Activated naive CD4-positive, alpha-beta T cell treated with anti-CD3 and anti-CD28 coated beads for 36 hours (primary cell): ENCODE data around the gene CYP26A1. TPM values are rescaled to one million over a fixed set of nuclear protein-coding genes. Genes with fewer than 3 reads are reported as not detected.

Source experiments
- CTCF ChIA-PET: fragments of 350-600 bp; sonication (Branson Sonifier 250); formaldehyde crosslinking; loops from one replicate; lab custom pipeline; 2021; ENCODE audit warnings: antibody characterized with exemption; lab: Charles Lee
- DNase-seq: peaks from one replicate; pipeline ENCODE4 v3.0.0-alpha.2; 2020
- H3K27ac Mint-ChIP-seq: one replicate; pipeline ENCODE4 v1.8.0; 2021; ENCODE audit warnings: mild to moderate bottlenecking, mixed read lengths
- H3K27me3 Mint-ChIP-seq: one replicate; pipeline ENCODE4 v1.8.0; 2021; ENCODE audit warnings: low read depth, mixed read lengths
- H3K36me3 Mint-ChIP-seq: one replicate; pipeline ENCODE4 v1.8.0; 2021; ENCODE audit warnings: low read depth, mixed read lengths
- H3K4me1 Mint-ChIP-seq: one replicate; pipeline ENCODE4 v1.8.0; 2021; ENCODE audit warnings: low read depth, mixed read lengths
- H3K4me3 Mint-ChIP-seq: one replicate; pipeline ENCODE4 v1.8.0; 2021; ENCODE audit warnings: mild to moderate bottlenecking, moderate library complexity, mixed read lengths
- H3K9me3 Mint-ChIP-seq: one replicate; pipeline ENCODE4 v1.8.0; 2021; ENCODE audit warnings: mixed read lengths
- intact Hi-C: fragments of 100-400 bp; cut with micrococcal nuclease; formaldehyde crosslinking; loops from one replicate; pipeline ENCODE4 v1.15.1; 2023
- total RNA-seq, 2 experiments: library from RNA; stranded (reverse); gene quantifications; one replicate each; pipeline ENCODE4 v1.2.3, GENCODE V29; 2021

Gene CYP26A1, protein sequence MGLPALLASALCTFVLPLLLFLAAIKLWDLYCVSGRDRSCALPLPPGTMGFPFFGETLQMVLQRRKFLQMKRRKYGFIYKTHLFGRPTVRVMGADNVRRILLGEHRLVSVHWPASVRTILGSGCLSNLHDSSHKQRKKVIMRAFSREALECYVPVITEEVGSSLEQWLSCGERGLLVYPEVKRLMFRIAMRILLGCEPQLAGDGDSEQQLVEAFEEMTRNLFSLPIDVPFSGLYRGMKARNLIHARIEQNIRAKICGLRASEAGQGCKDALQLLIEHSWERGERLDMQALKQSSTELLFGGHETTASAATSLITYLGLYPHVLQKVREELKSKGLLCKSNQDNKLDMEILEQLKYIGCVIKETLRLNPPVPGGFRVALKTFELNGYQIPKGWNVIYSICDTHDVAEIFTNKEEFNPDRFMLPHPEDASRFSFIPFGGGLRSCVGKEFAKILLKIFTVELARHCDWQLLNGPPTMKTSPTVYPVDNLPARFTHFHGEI
- total RNA-seq = not detected

DNA sequence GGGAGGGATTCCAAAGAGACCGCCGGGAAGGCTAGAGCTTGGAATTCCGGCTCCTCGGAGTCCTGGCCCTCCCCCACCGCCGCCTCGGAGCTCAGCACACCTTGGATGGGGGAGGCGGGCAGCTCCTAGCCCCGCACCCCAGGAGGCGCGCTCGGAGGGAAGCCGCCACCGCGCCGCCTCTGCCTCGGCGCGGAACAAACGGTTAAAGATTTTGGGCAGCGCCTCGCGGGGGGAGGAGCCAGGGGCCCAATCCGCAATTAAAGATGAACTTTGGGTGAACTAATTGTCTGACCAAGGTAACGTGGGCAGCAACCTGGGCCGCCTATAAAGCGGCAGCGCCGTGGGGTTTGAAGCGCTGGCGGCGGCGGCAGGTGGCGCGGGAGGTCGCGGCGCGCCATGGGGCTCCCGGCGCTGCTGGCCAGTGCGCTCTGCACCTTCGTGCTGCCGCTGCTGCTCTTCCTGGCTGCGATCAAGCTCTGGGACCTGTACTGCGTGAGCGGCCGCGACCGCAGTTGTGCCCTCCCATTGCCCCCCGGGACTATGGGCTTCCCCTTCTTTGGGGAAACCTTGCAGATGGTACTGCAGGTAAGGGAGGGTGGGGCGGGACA is at the start of gene CYP26A1:
CYP26A1 (plus strand) TSS at position 355 of the 608 bp plus-strand sequence; CDS start at position 397, 42 bp downstream.
- Mint-ChIP-seq H3K4me1 (peaks cover 33% of the 10 kb centered on the region), H3K4me3 (peak within 1 kb of the TSS; percentile 62), H3K9me3 (no peaks in the 10 kb centered on the region), H3K27ac (no peak within 1 kb of the TSS), H3K36me3 (no peaks in the 10 kb centered on the region), H3K27me3 (peaks cover 74% of the 10 kb centered on the region)
- intact Hi-C loops = loop anchor here (1.0 kb wide), 1 partner anchor 11 kb away; no protein-coding TSS in a partner anchor
- CTCF ChIA-PET = interaction anchor here (0.6 kb wide), 1 partner anchor 631 kb away, joined by 3 read pairs; no protein-coding TSS in a partner anchor
- DNase-seq = no peak

DNA sequence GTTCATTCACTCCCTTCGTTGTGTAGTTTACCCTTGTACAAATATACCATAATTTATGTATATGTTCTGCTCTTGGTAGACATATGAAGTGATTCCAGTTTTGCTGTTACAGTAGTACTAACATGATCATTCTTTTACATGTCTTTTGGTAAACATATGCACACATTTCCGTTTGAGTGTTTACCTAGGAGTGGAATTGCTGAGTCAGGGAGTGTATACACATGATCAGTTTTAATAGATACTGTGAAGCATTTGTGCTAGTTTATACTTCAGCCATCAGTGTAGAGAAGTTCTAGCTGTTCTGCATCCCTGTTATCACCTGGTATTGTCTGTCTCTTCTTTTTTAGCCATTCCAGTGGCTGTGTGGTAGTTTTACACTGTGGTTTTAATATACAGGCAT is 47.6 kb upstream of the CYP26A1 start:
- Mint-ChIP-seq H3K27me3 (no peaks in the 10 kb centered on the region), H3K4me3 (no peak overlapping the region), H3K36me3 (peaks cover 7% of the 10 kb centered on the region), H3K27ac (no peak overlapping the region), H3K4me1 (no peaks in the 10 kb centered on the region), H3K9me3 (no peaks in the 10 kb centered on the region)
- DNase-seq = no peak
- intact Hi-C loops = no loop called here
- CTCF ChIA-PET = no interaction called here

DNA sequence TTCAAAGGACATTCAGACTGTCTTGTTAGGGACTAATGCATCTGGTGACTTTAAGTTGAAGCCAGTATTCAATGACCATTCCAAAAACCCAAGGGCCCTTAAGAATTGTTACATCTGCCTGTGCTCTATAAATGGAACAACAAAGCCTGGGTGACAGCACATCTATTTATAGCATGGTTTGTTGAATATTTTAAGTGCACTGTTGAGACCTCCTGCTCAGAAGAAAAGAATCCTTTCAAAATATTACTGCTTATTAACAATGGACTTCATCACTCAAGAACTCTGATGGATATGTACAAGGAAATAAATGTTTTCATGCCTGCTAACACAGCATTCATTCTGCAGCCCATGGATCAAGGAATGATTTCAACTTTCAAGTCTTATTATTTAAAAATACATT is 46.2 kb upstream of the CYP26A1 start:
- no peaks in the 10 kb centered on the region for H3K9me3 Mint-ChIP-seq
- intact Hi-C loops = no loop called here
- no peaks in the 10 kb centered on the region for H3K27me3 Mint-ChIP-seq
- H3K4me3 Mint-ChIP-seq = no peak overlapping the region
- peaks cover 7% of the 10 kb centered on the region for H3K36me3 Mint-ChIP-seq
- no peak overlapping the region for H3K27ac Mint-ChIP-seq
- CTCF ChIA-PET = no interaction called here
- no peak for DNase-seq
- H3K4me1 Mint-ChIP-seq = no peaks in the 10 kb centered on the region

DNA sequence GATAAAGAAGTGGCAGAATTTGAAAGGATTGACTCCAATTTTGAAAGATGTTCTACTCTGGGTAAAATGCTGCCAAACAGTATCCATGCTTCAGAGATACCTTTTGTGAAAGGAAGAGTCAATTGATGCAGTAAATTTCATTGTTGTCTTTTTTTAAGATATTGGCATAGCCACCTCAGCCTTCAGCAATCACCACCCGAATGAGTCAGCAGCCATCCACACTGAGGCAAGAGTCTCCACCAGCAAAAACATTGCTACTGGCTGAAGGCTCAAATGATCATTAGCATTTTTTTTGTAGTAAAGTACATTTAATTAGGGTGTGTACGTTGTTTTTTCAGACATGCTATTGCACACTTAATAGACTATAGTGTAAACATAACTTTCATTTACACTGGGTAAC is 44.8 kb upstream of the CYP26A1 start:
- Mint-ChIP-seq H3K27ac (no peak overlapping the region), H3K4me1 (no peaks in the 10 kb centered on the region), H3K27me3 (no peaks in the 10 kb centered on the region), H3K9me3 (no peaks in the 10 kb centered on the region), H3K4me3 (no peak overlapping the region), H3K36me3 (peaks cover 6% of the 10 kb centered on the region)
- intact Hi-C loops = no loop called here
- no peak for DNase-seq
- CTCF ChIA-PET = no interaction called here

DNA sequence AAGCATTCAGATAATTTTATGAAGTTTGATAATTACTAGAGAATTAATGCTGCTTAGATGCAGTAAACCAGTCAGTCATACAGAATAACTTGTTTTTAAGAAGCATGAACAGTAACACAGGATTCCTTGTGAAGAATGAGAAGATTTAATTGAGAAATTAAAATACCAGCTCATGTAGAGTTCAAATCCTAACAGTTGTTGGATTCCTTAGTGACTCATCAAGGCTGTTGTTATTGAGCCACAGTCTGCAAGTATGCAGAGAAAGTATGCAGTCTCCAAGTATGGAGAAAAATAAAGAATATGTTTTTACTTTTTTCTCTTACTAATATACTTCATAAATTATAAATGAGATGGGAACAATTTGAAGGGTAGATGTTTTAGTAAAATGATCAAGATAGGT is 43.3 kb upstream of the CYP26A1 start:
- Mint-ChIP-seq H3K4me1 (no peaks in the 10 kb centered on the region), H3K27ac (no peak overlapping the region), H3K9me3 (no peaks in the 10 kb centered on the region), H3K36me3 (peaks cover 5% of the 10 kb centered on the region), H3K4me3 (no peak overlapping the region), H3K27me3 (no peaks in the 10 kb centered on the region)
- DNase-seq = no peak
- intact Hi-C loops = no loop called here
- CTCF ChIA-PET = interaction anchor here (1.0 kb wide), 1 partner anchor 24 kb away, joined by 6 read pairs; no protein-coding TSS in a partner anchor

DNA sequence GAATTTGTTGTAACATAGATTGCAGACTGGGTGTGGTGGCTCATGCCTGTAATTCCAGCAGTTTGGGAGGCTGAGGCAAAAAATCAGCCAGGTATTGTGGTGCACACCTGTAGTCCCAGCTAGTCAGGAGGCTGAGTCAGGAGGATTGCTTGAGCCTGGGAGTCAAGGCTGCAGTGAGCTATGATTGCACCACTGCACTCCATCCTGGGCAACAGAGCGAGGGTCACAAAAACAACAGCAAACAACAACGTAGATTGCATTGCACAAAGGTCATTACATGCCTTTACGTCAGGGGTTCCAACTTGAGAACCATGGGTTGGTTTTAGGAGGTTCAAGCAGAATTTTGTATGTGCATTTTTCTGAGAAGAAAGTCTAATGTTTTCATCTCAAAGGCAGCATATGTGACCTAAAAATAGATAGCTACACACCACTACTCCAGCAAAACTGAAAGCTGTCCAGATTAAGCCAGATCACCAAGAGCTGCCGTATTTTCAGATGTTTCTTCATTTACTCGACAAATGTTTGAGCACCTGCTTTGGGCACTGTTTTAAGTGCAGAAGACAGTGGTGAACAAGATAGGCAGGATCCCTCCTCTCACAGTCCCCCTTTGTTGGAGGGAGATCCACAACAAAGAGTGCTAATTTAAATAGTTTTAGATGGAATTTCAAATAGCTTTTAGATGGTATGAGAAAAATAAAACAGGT is 41.4 kb upstream of the CYP26A1 start:
- DNase-seq = no peak
- Mint-ChIP-seq H3K27me3 (no peaks in the 10 kb centered on the region), H3K4me1 (no peaks in the 10 kb centered on the region), H3K27ac (no peak overlapping the region), H3K4me3 (no peak overlapping the region), H3K9me3 (no peaks in the 10 kb centered on the region), H3K36me3 (peaks cover 6% of the 10 kb centered on the region)
- intact Hi-C loops = no loop called here
- CTCF ChIA-PET = interaction anchor here (0.5 kb wide), 1 partner anchor 147 kb away, joined by 3 read pairs; no protein-coding TSS in a partner anchor

DNA sequence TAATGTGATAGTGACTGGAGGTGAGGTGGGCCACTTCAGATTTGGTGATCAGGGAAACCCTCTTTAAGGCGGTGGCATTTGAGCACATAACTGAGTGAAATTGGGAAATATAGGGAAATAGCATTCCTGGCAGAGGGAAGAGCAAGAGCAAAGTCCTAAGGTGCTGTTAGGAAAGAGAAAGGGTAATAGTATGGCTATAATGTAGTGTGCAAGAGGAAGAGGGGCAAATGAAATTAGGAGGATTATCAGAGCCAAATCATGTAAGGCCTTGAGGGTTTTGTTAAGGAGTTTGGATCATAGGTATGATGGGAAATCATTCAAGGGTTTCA is 40.9 kb upstream of the CYP26A1 start:
- intact Hi-C loops = no loop called here
- CTCF ChIA-PET = no interaction called here
- H3K27ac Mint-ChIP-seq = no peak overlapping the region

DNA sequence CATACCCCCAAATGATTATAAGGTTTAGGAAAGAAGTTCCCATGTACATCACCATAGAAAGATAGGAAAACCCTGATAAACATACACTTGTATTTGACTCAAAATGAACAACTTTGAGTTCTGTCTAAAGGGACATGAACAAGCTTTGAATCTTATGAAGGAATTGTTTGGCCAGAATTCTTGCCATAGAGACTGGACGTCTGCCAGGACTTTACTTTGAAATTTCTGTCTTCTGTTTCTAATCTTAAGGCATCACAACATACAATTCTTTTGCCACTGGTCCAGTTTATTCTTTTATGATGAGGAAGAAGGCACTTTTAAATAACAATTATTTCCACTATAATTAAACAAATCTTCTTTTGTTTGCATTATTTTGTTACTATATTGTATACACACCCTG is 39.3 kb upstream of the CYP26A1 start:
- intact Hi-C loops = no loop called here
- H3K4me3 Mint-ChIP-seq = no peak overlapping the region

More for the DNA sequence above, 40.9 kb upstream of the CYP26A1 start:
- H3K27me3 Mint-ChIP-seq = no peaks in the 10 kb centered on the region
- peaks cover 3% of the 10 kb centered on the region for H3K36me3 Mint-ChIP-seq
- no peaks in the 10 kb centered on the region for H3K9me3 Mint-ChIP-seq
- no peaks in the 10 kb centered on the region for H3K4me1 Mint-ChIP-seq
- H3K4me3 Mint-ChIP-seq = no peak overlapping the region
- no peak for DNase-seq

DNA sequence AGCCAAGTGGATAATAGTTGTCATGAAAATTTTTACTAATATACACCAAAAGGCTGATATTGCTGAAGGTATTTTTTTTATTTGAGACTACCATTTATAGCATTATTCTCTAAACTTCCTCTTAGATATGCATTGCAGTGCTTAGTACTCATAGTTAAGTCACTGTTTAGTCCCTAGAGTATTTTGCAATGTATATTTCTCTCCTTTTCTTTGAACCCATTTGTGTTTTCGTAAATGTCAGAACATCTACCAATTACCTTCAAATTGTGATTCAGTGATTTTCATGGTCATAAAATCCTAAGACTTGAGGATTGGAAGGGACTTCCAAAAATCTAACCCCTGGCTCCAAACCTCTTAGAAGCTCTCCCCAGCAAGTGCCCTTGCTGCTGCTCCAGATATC is 34.6 kb upstream of the CYP26A1 start:
- H3K27ac Mint-ChIP-seq = no peak overlapping the region
- CTCF ChIA-PET = no interaction called here
- peaks cover 1% of the 10 kb centered on the region for H3K36me3 Mint-ChIP-seq
- no peak for DNase-seq
- intact Hi-C loops = loop anchor here (1.0 kb wide), 2 partner anchors 74 to 154 kb away; no protein-coding TSS in a partner anchor
- H3K9me3 Mint-ChIP-seq = no peaks in the 10 kb centered on the region
- H3K27me3 Mint-ChIP-seq = no peaks in the 10 kb centered on the region
- H3K4me3 Mint-ChIP-seq = no peak overlapping the region
- no peaks in the 10 kb centered on the region for H3K4me1 Mint-ChIP-seq

More for the DNA sequence above, 39.3 kb upstream of the CYP26A1 start:
- Mint-ChIP-seq H3K4me1 (no peaks in the 10 kb centered on the region), H3K36me3 (peaks cover 1% of the 10 kb centered on the region), H3K27me3 (no peaks in the 10 kb centered on the region), H3K27ac (no peak overlapping the region), H3K9me3 (no peaks in the 10 kb centered on the region)
- CTCF ChIA-PET = interaction anchor here (1.5 kb wide), 1 partner anchor 69 kb away, joined by 5 read pairs; no protein-coding TSS in a partner anchor
- no peak for DNase-seq

DNA sequence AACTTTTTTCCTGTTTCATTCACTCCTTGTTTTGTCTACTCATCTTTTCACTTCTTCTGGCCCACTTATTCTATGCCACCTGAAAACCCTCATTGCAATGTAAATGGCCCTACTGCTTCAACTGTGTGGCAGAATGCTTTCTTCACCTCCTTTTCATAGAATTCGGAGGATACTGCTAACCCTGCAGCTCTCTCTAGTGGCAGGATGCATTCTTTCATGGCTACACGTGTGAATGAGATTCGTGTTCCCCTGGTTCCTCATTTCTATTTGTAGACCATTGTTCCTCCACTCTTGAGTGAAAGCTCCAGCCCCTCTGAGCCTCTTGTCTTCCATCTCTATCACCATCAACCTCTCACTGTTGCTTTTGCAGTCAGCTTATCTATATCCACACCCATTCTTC is 34.0 kb upstream of the CYP26A1 start:
- Mint-ChIP-seq H3K4me1 (no peaks in the 10 kb centered on the region), H3K27ac (no peak overlapping the region), H3K36me3 (peaks cover 1% of the 10 kb centered on the region), H3K4me3 (no peak overlapping the region), H3K27me3 (no peaks in the 10 kb centered on the region), H3K9me3 (no peaks in the 10 kb centered on the region)
- peak; percentile 26 for DNase-seq
- CTCF ChIA-PET = interaction anchor here (0.6 kb wide), 1 partner anchor 14 kb away, joined by 3 read pairs; no protein-coding TSS in a partner anchor
- intact Hi-C loops = loop anchor here (1.0 kb wide), 2 partner anchors 74 to 154 kb away; no protein-coding TSS in a partner anchor

DNA sequence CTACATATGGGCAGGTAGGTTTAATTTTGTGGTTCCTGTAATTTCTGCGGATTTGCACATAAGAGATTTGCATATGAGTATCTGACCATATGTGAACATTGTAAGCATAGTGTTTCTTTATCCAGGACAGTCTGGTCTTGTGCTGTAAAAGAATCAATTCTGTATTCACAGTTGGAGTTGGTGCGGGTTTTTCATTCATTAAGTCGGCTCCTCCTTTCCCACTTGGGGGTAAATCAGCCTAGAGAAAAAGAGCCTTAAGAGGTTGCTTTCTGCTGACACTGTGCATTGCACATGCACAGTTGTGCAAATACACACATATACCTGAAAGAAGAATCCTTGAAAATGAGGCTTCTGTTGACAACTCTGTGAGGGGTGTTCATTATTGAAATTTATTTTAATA is 19.2 kb upstream of the CYP26A1 start:
- H3K27me3 Mint-ChIP-seq = no peaks in the 10 kb centered on the region
- no peaks in the 10 kb centered on the region for H3K4me1 Mint-ChIP-seq
- no peak overlapping the region for H3K27ac Mint-ChIP-seq
- no peak for DNase-seq
- H3K9me3 Mint-ChIP-seq = no peaks in the 10 kb centered on the region
- intact Hi-C loops = no loop called here
- H3K4me3 Mint-ChIP-seq = no peak overlapping the region
- peaks cover 13% of the 10 kb centered on the region for H3K36me3 Mint-ChIP-seq
- CTCF ChIA-PET = no interaction called here

DNA sequence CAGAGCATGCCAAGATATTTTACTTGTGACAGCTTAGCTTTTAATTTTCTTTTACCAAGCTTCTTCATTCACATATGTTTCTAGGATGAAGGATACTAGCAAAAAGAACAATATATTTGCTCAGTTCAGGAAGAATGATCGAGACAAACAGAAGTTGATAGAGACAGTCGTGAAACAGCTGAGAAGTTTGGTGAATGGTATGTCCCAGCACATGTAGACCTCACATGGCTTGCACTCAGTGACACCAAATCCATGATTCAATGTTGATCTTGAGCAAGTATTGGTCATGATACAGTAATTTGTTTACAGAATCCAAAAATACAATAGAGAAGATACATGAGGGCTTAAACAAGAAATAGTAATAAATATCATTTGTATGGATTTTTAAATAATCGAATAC is 15.6 kb upstream of the CYP26A1 start:
- Mint-ChIP-seq H3K9me3 (no peaks in the 10 kb centered on the region), H3K4me3 (no peak overlapping the region), H3K27ac (no peak overlapping the region), H3K27me3 (peaks cover 18% of the 10 kb centered on the region), H3K36me3 (peaks cover 18% of the 10 kb centered on the region), H3K4me1 (peaks cover 19% of the 10 kb centered on the region)
- DNase-seq = no peak
- CTCF ChIA-PET = interaction anchor here (1.0 to 1.1 kb wide), 2 partner anchors 22 to 143 kb away, joined by 3 to 5 read pairs; no protein-coding TSS in a partner anchor
- intact Hi-C loops = no loop called here
